ENCODE measurements around the gene CEP85. TPM values are rescaled to one million over a fixed set of nuclear protein-coding genes. Genes with fewer than 3 reads are reported as not detected.

Gene CEP85
- polyA plus RNA-seq, 3 donors = 8.2 to 32.5 (median 10.9) TPM

- no peak overlapping the region for H3K9ac ChIP-seq (ENCODE audit: insufficient read depth, low read length, poor library complexity, severe bottlenecking)
- intact Hi-C loops (cut with micrococcal nuclease) = no loop called here
- H3K4me2 ChIP-seq (replicated peaks; ENCODE audit: extremely low read depth, low read length, poor library complexity, severe bottlenecking) = no peak overlapping the region
- H3K9me3 ChIP-seq (replicated peaks in 1 of 2; ENCODE audit: control insufficient read depth in 1 of 2, insufficient read depth in 1 of 2, low read length in 2 of 2) = no peaks in the 10 kb centered on the region
- H4K20me1 ChIP-seq (ENCODE audit: insufficient read depth, low read length) = no peaks in the 10 kb centered on the region
- peaks cover 15% of the 10 kb centered on the region in 2 donors for H3K4me1 ChIP-seq (ENCODE audit: control insufficient read depth in 1 of 2, insufficient read depth in 2 of 2, low read length in 2 of 2)
- H3K4me3 ChIP-seq (replicated peaks in 1 of 3; ENCODE audit: low read depth in 2 of 3, low read length in 3 of 3) = no peak overlapping the region
- peaks cover 66% of the 10 kb centered on the region for H3K79me2 ChIP-seq (ENCODE audit: insufficient read depth, low read length)
- no peak for TF ChIP-seq CTCF (IDR thresholded peaks at IDR 0.05)
- Mint-ChIP-seq H3K9me3 (no peaks in the 10 kb centered on the region), H3K27ac (peak overlapping the region in 1 of 7 donors; percentile 47), H3K27me3 (ENCODE audit: low read depth in 3 of 3) (no peaks in the 10 kb centered on the region), H3K36me3 (peaks cover 61 to 87% of the 10 kb centered on the region in 2 donors), H3K4me1 (peaks cover 15% of the 10 kb centered on the region), H3K4me3 (no peak overlapping the region)
- DNase-seq = no peak
- H2AFZ ChIP-seq (ENCODE audit: insufficient read depth, low read depth, low read length, poor library complexity, severe bottlenecking) = no peak overlapping the region
- no peak overlapping the region for H3K27ac ChIP-seq (ENCODE audit: low read depth in 1 of 2, low read length in 2 of 2)
- no peaks in the 10 kb centered on the region for H3K27me3 ChIP-seq (ENCODE audit: control insufficient read depth in 2 of 2, insufficient read depth in 2 of 2, low read length in 2 of 2)
- H3K36me3 ChIP-seq (replicated peaks in 1 of 2; ENCODE audit: control insufficient read depth in 1 of 2, insufficient read depth in 2 of 2, low read length in 2 of 2) = peaks cover 48 to 78% of the 10 kb centered on the region in 2 donors
- WGBS (ENCODE audit: insufficient coverage) = no CpG with 5 or more reads among the region's 3 CpGs
Measured at GRCh38 chr1:26254404-26254803, 20.4 kb downstream of the CEP85 start.

- H3K27me3 ChIP-seq (ENCODE audit: control insufficient read depth in 2 of 2, insufficient read depth in 2 of 2, low read length in 2 of 2) = no peaks in the 10 kb centered on the region
- H3K36me3 ChIP-seq (replicated peaks in 1 of 2; ENCODE audit: control insufficient read depth in 1 of 2, insufficient read depth in 2 of 2, low read length in 2 of 2) = peaks cover 37 to 63% of the 10 kb centered on the region in 2 donors
- H3K4me1 ChIP-seq (ENCODE audit: control insufficient read depth in 1 of 2, insufficient read depth in 2 of 2, low read length in 2 of 2) = peaks cover 29 to 31% of the 10 kb centered on the region in 2 donors
- no peak overlapping the region for H3K4me3 ChIP-seq (replicated peaks in 1 of 3; ENCODE audit: low read depth in 2 of 3, low read length in 3 of 3)
- no peak for TF ChIP-seq CTCF (IDR thresholded peaks at IDR 0.05)
- Mint-ChIP-seq H3K27me3 (ENCODE audit: low read depth in 3 of 3) (no peaks in the 10 kb centered on the region), H3K9me3 (no peaks in the 10 kb centered on the region), H3K27ac (peak overlapping the region in 5 of 7 donors; percentile 19 to 76 (median 59)), H3K36me3 (peaks cover 54 to 79% of the 10 kb centered on the region in 2 donors), H3K4me3 (no peak overlapping the region), H3K4me1 (peaks cover 28% of the 10 kb centered on the region)
- whole genome bisulfite sequencing (ENCODE audit: insufficient coverage) = 100% methylated on average over 1 of the region's 2 CpGs
- no peak for DNase-seq
- no peak overlapping the region for H3K9ac ChIP-seq (ENCODE audit: insufficient read depth, low read length, poor library complexity, severe bottlenecking)
- no peak overlapping the region for H3K4me2 ChIP-seq (replicated peaks; ENCODE audit: extremely low read depth, low read length, poor library complexity, severe bottlenecking)
- no peaks in the 10 kb centered on the region for H3K9me3 ChIP-seq (replicated peaks in 1 of 2; ENCODE audit: control insufficient read depth in 1 of 2, insufficient read depth in 1 of 2, low read length in 2 of 2)
- peak overlapping the region in 1 of 2 donors; percentile 90 for H3K27ac ChIP-seq (ENCODE audit: low read depth in 1 of 2, low read length in 2 of 2)
- H2AFZ ChIP-seq (ENCODE audit: insufficient read depth, low read depth, low read length, poor library complexity, severe bottlenecking) = no peak overlapping the region
- H4K20me1 ChIP-seq (ENCODE audit: insufficient read depth, low read length) = no peaks in the 10 kb centered on the region
- H3K79me2 ChIP-seq (ENCODE audit: insufficient read depth, low read length) = peaks cover 48% of the 10 kb centered on the region
- intact Hi-C loops (cut with micrococcal nuclease) = no loop called here
Measured at GRCh38 chr1:26257222-26257621, 23.2 kb downstream of the CEP85 start.

All from CD14-positive monocyte (primary cell).